Right renal pelvis (tissue), 4 donors: Measurements from ENCODE around the gene PRICKLE2. TPM values are rescaled to one million over a fixed set of nuclear protein-coding genes. Genes with fewer than 3 reads are reported as not detected.

Source experiments
- DNase-seq, 4 donors: peaks; one replicate each; pipeline ENCODE4 v3.0.0-alpha.2; 2013; ENCODE audit warnings: low read depth in 4 of 4, low spot score in 3 of 4, missing footprints in 1 of 4
- polyA plus RNA-seq, 4 donors: library from polyadenylated mRNA; unstranded; fragments of 120-200 nt; gene quantifications; one replicate each; pipeline ENCODE4 v1.2.1, GENCODE V29; 2013; ENCODE audit not compliant: insufficient read length in 4 of 4

PRICKLE2 gene
- polyA plus RNA-seq, result 10 to 100 TPM; 17.4 to 20.3 (median 19.8) TPM

- DNase-seq, result peak; percentile 54 to 74 (median 68)
Measured at GRCh38 chr3:64224826-64225610, at the start of gene PRICKLE2. Gene PRICKLE2, minus strand, starts transcription at chr3:64225466. Its CDS starts 26,539 bp downstream, at chr3:64198927.

DNA sequence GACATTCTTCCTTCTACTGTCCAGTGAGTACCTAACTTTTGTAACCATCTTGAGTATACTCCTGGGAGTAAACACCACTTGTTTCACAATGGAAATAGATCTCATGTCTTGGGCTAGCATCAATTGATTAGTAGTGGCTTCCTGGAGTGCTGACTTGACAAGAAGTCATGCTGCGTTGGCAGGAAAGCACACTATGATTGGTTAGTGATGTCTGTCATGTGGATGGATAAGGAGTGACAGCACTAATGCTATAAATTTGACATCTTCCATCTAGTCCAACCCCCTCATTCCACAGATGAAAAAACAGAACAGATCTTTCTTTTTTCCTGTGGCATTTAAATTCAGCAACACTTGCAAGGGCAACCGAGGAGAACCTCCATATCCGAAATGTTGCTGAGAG lies 47.6 kb upstream of the PRICKLE2 start:
- no peak for DNase-seq

GRCh38 chr3:64272271-64272670 lies 47.0 kb upstream of the PRICKLE2 start:
- DNase-seq, result no peak

GRCh38 chr3:64271631-64272030 lies 46.4 kb upstream of the PRICKLE2 start:
- DNase-seq, result no peak

GRCh38 chr3:64270866-64271260 lies 45.6 kb upstream of the PRICKLE2 start:
- DNase-seq, result no peak

GRCh38 chr3:64270142-64270865 lies 45.0 kb upstream of the PRICKLE2 start:
- DNase-seq, result no peak

DNA sequence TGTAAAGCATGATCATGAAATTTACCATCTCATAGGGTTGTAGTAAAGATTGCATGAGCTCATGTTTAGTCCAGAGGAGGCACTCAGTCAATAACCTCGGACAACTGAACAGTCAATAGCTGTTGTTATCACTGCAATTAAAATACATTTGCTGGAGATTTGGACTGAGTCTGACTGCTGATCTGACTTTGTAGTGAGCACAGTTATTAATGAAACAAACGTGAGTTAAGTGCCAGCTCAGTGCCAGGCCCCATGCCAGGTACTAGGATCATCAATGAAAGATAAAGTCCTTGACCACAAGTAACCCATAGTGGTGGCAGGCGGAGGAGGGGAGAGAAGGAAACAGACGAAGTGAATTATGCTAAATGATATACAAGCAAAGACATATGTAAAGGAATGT lies 43.7 kb upstream of the PRICKLE2 start:
- no peak for DNase-seq

DNA sequence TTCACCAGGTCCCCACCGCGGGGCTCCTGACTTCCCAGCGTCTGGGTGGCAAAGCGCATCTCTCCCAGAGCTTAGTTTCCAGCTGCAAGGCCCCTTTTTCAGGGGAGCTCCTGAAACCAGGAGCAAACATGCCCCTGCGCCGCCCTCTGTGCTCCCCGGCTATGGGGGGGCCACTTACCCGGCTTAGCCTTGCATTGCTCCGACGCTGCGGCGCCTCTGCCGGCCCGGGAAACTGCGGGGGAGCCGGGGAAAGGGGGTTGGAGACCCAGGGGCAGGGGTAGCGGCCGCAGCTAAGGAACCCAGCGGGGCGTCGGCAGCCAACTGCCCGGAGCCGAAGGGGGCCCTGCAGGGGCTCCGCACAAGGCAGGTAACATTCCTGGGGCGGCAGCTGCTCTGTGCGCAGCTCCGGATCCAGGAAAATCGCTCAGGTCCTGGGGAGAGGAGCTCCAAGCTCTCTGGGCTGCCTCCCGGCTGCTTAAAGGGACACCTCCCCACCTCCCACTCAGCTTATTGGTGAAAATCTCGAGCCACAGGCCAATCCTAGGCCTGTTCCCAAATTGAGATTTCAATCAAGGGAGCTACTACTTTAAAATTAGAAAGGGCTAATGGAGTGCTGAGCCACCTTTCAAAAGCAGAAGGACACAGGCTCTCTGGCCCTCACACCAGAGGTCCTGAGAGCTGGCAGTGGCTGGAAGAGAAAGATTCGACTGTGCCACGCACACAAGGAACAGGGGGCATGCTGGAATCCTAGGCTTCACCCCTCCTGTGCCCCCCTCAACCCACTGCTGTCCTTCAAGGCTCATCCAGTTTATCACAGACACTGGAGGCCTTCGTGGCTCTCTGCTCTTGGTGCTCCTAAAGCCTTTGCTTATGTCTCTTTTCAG lies 42.7 kb upstream of the PRICKLE2 start:
- peak in 2 of 4 donors; percentile 50 to 51 for DNase-seq

- DNase-seq, result no peak
Measured at GRCh38 chr3:64266983-64267382, 41.7 kb upstream of the PRICKLE2 start.

GRCh38 chr3:64266065-64266931 lies 41.0 kb upstream of the PRICKLE2 start:
- no peak for DNase-seq

DNA sequence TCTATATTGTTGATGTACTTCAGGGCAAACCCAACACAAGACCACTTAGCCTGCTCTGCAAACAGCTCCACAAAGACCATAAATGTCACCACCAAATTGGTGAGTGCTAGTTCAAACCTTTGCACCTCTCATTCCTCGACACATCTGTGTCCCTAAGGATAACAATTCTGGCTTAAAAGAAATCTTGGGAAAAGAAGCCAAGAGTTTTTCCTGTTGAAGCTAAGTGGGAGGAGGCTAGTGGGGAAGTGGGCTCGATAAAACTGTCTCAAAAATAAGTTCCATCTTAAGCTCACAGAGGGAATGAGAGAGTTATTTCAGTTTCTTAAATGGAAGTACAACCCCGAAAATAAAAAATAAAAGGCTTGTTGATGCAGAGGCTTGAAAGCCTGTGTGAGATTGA lies 40.4 kb upstream of the PRICKLE2 start:
- DNase-seq, result no peak

GRCh38 chr3:64264501-64265109 lies 39.3 kb upstream of the PRICKLE2 start:
- no peak for DNase-seq

DNA sequence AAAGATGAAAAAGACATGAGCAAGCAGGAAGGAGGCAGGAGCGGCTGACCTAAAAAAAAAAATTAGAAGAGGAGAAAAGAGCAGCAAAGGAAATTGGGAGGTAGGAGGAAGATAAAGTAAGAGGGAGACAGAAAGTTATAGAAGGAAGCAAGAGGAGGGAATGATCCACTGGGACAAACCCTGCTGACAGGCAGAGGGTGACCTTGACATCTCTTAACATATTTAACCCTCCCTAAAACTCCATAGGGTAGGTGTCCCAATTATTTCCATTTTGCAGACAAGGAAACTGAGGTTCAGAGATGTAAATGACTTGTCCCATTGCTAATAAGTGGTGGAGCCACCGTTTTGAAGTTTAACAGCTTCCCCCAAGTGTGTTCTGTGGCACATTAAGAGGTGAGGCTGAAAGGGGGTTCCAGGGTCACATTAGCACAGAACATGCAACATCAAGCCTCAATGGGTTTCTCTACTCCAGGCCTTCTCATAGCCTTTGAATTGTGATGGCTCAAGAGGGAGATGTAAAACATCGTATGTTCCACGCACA lies 37.4 kb upstream of the PRICKLE2 start:
- DNase-seq, result no peak

- no peak for DNase-seq
Measured at GRCh38 chr3:64260431-64260830, 35.2 kb upstream of the PRICKLE2 start.

DNA sequence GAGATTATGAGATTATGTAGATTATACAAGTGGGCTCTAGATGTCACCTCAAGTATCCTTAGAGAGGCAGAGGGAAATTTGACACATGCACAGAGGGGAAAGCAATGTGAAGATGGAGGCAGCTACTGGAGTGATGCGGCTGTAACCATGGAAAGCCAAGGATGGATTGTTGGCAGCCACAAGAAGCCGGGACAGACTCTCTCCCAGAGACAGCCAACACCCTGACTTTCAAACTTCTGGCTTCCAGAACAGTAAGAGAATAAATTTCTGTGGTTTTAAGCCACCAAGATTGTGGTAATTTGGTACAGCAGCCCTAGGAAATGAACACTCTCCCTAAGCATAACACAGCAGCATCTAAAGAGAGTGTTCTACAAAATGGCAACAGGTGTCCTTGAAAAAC lies 34.4 kb upstream of the PRICKLE2 start:
- DNase-seq, result no peak

DNA sequence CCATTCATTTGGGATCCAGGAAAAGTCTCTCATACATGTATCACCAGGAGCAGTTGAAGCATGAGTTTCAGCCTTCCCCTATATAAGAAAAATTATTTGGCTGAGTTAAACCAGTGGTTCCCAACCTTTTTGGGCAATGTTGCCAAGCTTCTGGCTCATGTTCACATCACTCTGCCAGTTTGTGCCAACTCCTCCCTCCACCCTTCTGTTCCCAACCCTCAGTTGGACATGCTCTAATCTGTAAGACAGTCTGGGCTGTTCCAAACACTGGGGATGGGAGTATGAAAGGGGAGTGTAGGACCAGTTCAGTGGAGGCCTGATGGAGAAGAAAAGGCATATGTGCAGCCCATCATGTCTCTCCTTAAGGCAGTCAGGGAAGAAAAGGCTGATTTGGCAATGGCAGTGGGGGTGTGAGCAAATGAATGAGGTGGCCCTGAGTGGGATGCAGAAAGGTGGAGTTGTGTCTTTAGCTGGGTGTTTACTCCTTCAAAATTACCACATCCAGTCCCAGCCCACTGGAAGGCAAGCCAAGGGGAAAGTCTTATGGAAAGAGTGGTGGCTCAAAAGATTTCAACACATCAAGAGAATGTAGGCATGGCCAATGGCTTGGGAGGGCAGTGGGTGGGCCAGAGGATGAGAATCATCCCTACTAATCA lies 32.0 kb upstream of the PRICKLE2 start:
- DNase-seq, result no peak

DNA sequence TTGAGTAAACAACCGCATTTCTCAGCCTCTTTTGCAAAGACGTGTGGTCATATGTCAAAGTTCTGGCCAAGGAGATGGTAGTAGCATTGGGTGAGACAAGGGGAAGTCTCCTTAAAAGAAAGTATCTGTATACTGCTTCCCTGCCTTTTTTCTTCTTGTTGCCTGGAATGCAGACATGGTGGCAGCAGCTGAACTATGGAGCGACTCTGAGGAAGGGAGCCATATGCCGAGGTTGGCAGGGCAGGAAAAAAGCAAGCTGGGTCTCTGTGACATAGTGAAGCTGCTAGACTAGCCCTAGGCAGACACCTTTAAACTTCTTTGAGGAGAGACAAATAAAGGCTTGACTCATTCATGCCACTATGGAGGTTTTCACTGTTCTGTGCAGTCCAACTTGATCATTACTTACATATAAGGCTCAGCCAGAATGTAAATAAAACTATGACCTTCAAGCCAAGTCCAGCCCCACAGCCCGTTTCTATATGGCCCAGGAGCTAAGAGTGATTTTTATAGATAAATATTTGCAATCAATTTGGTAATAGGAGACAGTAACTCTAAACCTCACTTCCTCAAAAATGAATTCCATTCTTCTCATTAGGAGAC lies 30.6 kb upstream of the PRICKLE2 start:
- DNase-seq, result no peak

- no peak for DNase-seq
Measured at GRCh38 chr3:64254443-64254842, 29.2 kb upstream of the PRICKLE2 start.
